Duodenal mucosa (tissue), 2 donors: ENCODE measurements around the gene RNF25.
A peak's percentile ranks its signal among the peaks of the same experiment; 100 is the strongest.

Experiments
- H3K27ac ChIP-seq: one replicate; pipeline ENCODE4 v1.7.0; 2013; ENCODE audit warnings: low read depth, low read length
- H3K27me3 ChIP-seq, 2 donors: one replicate each; pipeline ENCODE4 v1.7.0; 2013; ENCODE audit warnings: low read length in 2 of 2, control low read depth in 1 of 2; ENCODE audit not compliant: insufficient read depth in 2 of 2, control insufficient read depth in 1 of 2
- H3K36me3 ChIP-seq, 2 donors: one replicate each; pipeline ENCODE4 v1.7.0; 2013; ENCODE audit warnings: low read length in 2 of 2, control low read depth in 1 of 2; ENCODE audit not compliant: insufficient read depth in 2 of 2, control insufficient read depth in 1 of 2
- H3K4me1 ChIP-seq, 2 donors: one replicate each; pipeline ENCODE4 v1.7.0; 2013; ENCODE audit warnings: low read length in 2 of 2, control low read depth in 1 of 2; ENCODE audit not compliant: insufficient read depth in 2 of 2, control insufficient read depth in 1 of 2
- H3K4me3 ChIP-seq, 2 donors: one replicate each; pipeline ENCODE4 v1.7.0; 2013; ENCODE audit warnings: low read length in 2 of 2, low read depth in 1 of 2
- H3K9ac ChIP-seq, 2 donors: one replicate each; pipeline ENCODE4 v1.7.0; 2013; ENCODE audit warnings: low read length in 2 of 2, low read depth in 1 of 2
- H3K9me3 ChIP-seq, 2 donors: one replicate each; pipeline ENCODE4 v1.7.0; 2013; ENCODE audit warnings: low read length in 2 of 2, control low read depth in 1 of 2; ENCODE audit not compliant: control insufficient read depth in 1 of 2

The RNF25 gene

GRCh38 chr2:218655751-218656150 lies 16.1 kb downstream of the RNF25 start:
- Histone ChIP-seq H3K27ac (no peak overlapping the region), H3K36me3 (peaks cover 16 to 39% of the 10 kb centered on the region in 2 donors), H3K4me1 (peaks cover 7 to 8% of the 10 kb centered on the region in 2 donors), H3K9ac (no peak overlapping the region), H3K9me3 (no peaks in the 10 kb centered on the region), H3K4me3 (no peak overlapping the region), H3K27me3 (no peaks in the 10 kb centered on the region)

GRCh38 chr2:218648787-218649100 lies 23.1 kb downstream of the RNF25 start:
- no peak overlapping the region for H3K27ac ChIP-seq
- peaks cover 45 to 81% of the 10 kb centered on the region in 2 donors for H3K36me3 ChIP-seq
- H3K9me3 ChIP-seq: no peaks in the 10 kb centered on the region
- no peak overlapping the region for H3K9ac ChIP-seq
- no peaks in the 10 kb centered on the region for H3K27me3 ChIP-seq
- H3K4me3 ChIP-seq: no peak overlapping the region
- H3K4me1 ChIP-seq: no peaks in the 10 kb centered on the region

GRCh38 chr2:218648088-218648786 lies 23.6 kb downstream of the RNF25 start:
- Histone ChIP-seq H3K4me3 (no peak overlapping the region), H3K27ac (no peak overlapping the region), H3K9ac (no peak overlapping the region), H3K36me3 (peaks cover 47 to 86% of the 10 kb centered on the region in 2 donors), H3K27me3 (no peaks in the 10 kb centered on the region), H3K9me3 (no peaks in the 10 kb centered on the region), H3K4me1 (no peaks in the 10 kb centered on the region)

- H3K27me3 ChIP-seq: no peaks in the 10 kb centered on the region
- no peaks in the 10 kb centered on the region for H3K4me1 ChIP-seq
- H3K4me3 ChIP-seq: no peak overlapping the region
- H3K36me3 ChIP-seq: peaks cover 53 to 83% of the 10 kb centered on the region in 2 donors
- H3K9ac ChIP-seq: no peak overlapping the region
- H3K27ac ChIP-seq: no peak overlapping the region
- no peaks in the 10 kb centered on the region for H3K9me3 ChIP-seq
Observed at GRCh38 chr2:218645126-218645525, 26.7 kb downstream of the RNF25 start.

- Histone ChIP-seq H3K36me3 (peaks cover 56 to 82% of the 10 kb centered on the region in 2 donors), H3K4me3 (no peak overlapping the region), H3K9ac (no peak overlapping the region), H3K27me3 (no peaks in the 10 kb centered on the region), H3K27ac (peak overlapping the region; percentile 10), H3K9me3 (no peaks in the 10 kb centered on the region), H3K4me1 (no peaks in the 10 kb centered on the region)
Observed at GRCh38 chr2:218644721-218645120, 27.1 kb downstream of the RNF25 start.

- Histone ChIP-seq H3K4me3 (no peak overlapping the region), H3K9me3 (no peaks in the 10 kb centered on the region), H3K36me3 (peaks cover 56 to 77% of the 10 kb centered on the region in 2 donors), H3K4me1 (no peaks in the 10 kb centered on the region), H3K9ac (no peak overlapping the region), H3K27me3 (no peaks in the 10 kb centered on the region), H3K27ac (no peak overlapping the region)
Observed at GRCh38 chr2:218643751-218644310, 28.0 kb downstream of the RNF25 start.

GRCh38 chr2:218642786-218643185 lies 29.0 kb downstream of the RNF25 start:
- no peak overlapping the region for H3K4me3 ChIP-seq
- no peak overlapping the region for H3K27ac ChIP-seq
- H3K36me3 ChIP-seq: peaks cover 59 to 77% of the 10 kb centered on the region in 2 donors
- no peaks in the 10 kb centered on the region for H3K4me1 ChIP-seq
- no peak overlapping the region for H3K9ac ChIP-seq
- H3K27me3 ChIP-seq: no peaks in the 10 kb centered on the region
- no peaks in the 10 kb centered on the region for H3K9me3 ChIP-seq

- Histone ChIP-seq H3K36me3 (peaks cover 60 to 78% of the 10 kb centered on the region in 2 donors), H3K4me1 (no peaks in the 10 kb centered on the region), H3K4me3 (no peak overlapping the region), H3K27me3 (no peaks in the 10 kb centered on the region), H3K9ac (no peak overlapping the region), H3K9me3 (no peaks in the 10 kb centered on the region), H3K27ac (no peak overlapping the region)
Observed at GRCh38 chr2:218642121-218642656, 29.6 kb downstream of the RNF25 start.

GRCh38 chr2:218638372-218638771 lies 33.4 kb downstream of the RNF25 start:
- H3K9ac ChIP-seq: no peak overlapping the region
- no peaks in the 10 kb centered on the region for H3K27me3 ChIP-seq
- H3K27ac ChIP-seq: no peak overlapping the region
- H3K4me1 ChIP-seq: no peaks in the 10 kb centered on the region
- peaks cover 46 to 77% of the 10 kb centered on the region in 2 donors for H3K36me3 ChIP-seq
- no peaks in the 10 kb centered on the region for H3K9me3 ChIP-seq
- no peak overlapping the region for H3K4me3 ChIP-seq

- Histone ChIP-seq H3K27me3 (no peaks in the 10 kb centered on the region), H3K4me1 (no peaks in the 10 kb centered on the region), H3K36me3 (peaks cover 33 to 57% of the 10 kb centered on the region in 2 donors), H3K27ac (no peak overlapping the region), H3K4me3 (no peak overlapping the region), H3K9me3 (no peaks in the 10 kb centered on the region), H3K9ac (no peak overlapping the region)
Observed at GRCh38 chr2:218635719-218636118, 36.1 kb downstream of the RNF25 start.
